IPS-15b (cell line): ENCODE data around the gene DNAJB13.

Source experiments
- H3K27me3 ChIP-seq: one replicate; pipeline ENCODE4 v1.6.1; 2013; ENCODE audit warnings: low read length; ENCODE audit not compliant: control insufficient read depth, insufficient read depth
- H3K36me3 ChIP-seq: one replicate; pipeline ENCODE4 v1.6.1; 2013; ENCODE audit warnings: low read length; ENCODE audit not compliant: control insufficient read depth, insufficient read depth
- H3K4me1 ChIP-seq: one replicate; pipeline ENCODE4 v1.6.1; 2013; ENCODE audit warnings: mild to moderate bottlenecking, low read length; ENCODE audit not compliant: control insufficient read depth, insufficient read depth
- H3K4me3 ChIP-seq: one replicate; pipeline ENCODE4 v1.5.1; 2013; ENCODE audit warnings: low read depth, low read length
- H3K9ac ChIP-seq: one replicate; pipeline ENCODE4 v1.6.1; 2013; ENCODE audit warnings: low read depth, mild to moderate bottlenecking, low read length
- H3K9me3 ChIP-seq: one replicate; pipeline ENCODE4 v1.6.1; 2013; ENCODE audit warnings: mild to moderate bottlenecking, low read length; ENCODE audit not compliant: control insufficient read depth, insufficient read depth

Gene DNAJB13

DNA sequence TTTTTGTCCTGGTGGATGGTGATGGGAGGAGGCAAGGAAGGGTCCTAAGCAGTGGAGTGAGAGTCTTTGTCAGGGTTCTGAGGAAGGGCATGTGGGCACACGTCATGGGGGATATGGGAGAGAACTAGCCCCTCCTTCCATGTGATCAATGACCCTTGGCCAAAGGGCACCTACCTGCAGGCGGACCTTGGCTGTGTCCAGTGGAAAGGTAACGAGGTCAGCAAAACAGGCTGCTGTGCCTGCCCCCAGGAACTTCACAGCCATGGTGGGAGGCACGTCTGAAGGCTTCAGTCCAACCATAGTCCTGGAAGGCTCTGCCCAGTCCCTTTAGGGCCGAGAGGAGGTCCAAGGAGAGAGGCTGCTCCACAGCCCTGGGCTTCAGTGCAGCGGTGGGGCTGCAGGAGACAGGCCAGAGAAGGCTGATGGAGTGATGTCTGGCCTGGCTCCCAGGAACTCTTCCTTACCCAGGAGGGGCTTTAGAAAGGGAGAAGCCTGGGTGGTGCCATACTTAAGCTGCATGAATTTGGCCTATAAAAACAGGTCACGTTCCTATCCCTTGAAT lies 56.0 kb downstream of the DNAJB13 start:
- no peak overlapping the region for H3K4me3 ChIP-seq
- no peak overlapping the region for H3K9ac ChIP-seq

DNA sequence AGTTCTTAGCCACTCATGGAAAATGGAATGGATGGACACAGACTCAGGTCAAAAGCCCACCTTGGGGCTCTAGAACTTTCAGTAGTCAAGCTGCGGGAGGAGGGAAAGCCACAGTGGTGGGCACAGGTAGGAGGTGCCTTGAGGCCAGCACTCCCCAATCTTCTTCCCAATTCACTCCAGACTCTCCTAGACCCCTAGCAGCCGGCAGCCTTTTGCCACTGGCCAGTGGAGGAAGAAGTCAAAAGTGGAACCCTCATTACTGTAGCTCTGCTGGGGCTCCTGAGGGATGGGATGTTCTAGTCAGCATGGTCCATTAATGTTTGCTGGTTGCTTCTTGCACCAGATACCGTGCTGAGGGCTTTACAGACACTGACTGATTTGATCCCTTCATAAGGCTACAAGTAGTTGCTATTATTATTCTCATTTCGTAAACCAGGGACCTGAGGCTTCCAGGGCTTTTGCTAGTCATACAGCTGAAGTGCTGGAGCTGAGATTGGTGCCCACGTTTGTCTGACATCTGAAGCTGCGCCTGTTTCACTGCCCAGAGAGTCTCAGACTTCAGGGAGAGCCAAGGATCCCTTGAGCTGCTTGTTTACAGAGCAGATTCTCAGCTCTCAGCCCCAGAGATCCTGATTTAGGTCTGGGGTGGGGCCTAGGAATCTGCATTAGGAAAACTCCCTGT lies 57.0 kb downstream of the DNAJB13 start:
- H3K4me3 ChIP-seq = no peak overlapping the region
- no peaks in the 10 kb centered on the region for H3K27me3 ChIP-seq
- H3K36me3 ChIP-seq = peaks cover 4% of the 10 kb centered on the region
- H3K9ac ChIP-seq = no peak overlapping the region
- no peaks in the 10 kb centered on the region for H3K9me3 ChIP-seq
- no peaks in the 10 kb centered on the region for H3K4me1 ChIP-seq

More for the DNA sequence above, 56.0 kb downstream of the DNAJB13 start:
- Histone ChIP-seq H3K36me3 (peaks cover 4% of the 10 kb centered on the region), H3K27me3 (no peaks in the 10 kb centered on the region), H3K9me3 (no peaks in the 10 kb centered on the region), H3K4me1 (no peaks in the 10 kb centered on the region)

DNA sequence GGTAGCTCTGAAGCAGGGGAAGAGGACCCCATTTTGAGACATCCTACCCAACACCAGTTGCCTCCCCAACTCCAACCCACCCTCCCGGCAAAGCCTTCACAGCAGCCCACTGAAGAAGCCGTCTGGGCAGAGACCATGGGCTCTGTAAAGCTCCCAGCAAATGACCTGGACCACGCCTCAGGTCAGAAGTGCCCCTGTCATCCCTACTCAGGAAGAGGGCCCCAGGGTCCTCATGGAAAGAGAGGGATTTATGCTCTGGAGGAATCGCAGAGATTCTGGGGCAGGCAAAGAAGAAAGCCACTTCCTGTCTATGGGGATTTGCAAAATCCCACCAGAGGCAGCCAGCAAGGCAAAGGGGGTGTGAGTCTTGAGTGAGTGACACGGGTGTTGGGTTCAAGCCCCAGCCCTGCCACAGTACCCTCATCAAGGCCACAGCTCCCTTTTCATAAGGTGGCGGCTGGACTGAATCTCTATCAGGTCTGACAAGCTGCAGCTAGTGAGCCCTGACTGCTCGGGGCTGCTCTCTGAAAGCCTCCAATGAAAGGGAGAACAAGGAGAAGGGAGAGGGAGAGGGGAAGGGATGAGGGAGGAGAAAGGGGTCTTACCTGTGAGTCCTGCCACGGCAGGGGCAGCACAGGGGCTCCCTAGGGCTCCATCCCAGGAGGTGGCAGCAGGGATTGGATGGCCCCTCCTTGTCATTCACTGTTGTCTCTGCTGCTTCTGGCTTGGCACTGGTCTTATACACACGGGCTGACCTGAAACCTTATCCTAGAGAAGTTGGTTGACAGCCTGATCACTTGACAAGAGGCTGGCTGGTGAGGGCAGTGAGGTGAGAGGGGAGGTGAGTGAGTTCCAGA lies 57.8 kb downstream of the DNAJB13 start, which contains the start of gene UCP3:
TSS of gene UCP3 (minus strand) at position 713 of the 857 bp plus-strand sequence. CDS start 2,043 bp downstream, outside the sequence.
- no peaks in the 10 kb centered on the region for H3K9me3 ChIP-seq
- H3K4me1 ChIP-seq = no peaks in the 10 kb centered on the region
- no peak within 1 kb of the TSS for H3K4me3 ChIP-seq
- peaks cover 2% of the 10 kb centered on the region for H3K36me3 ChIP-seq
- H3K9ac ChIP-seq = no peak within 1 kb of the TSS
- no peaks in the 10 kb centered on the region for H3K27me3 ChIP-seq

DNA sequence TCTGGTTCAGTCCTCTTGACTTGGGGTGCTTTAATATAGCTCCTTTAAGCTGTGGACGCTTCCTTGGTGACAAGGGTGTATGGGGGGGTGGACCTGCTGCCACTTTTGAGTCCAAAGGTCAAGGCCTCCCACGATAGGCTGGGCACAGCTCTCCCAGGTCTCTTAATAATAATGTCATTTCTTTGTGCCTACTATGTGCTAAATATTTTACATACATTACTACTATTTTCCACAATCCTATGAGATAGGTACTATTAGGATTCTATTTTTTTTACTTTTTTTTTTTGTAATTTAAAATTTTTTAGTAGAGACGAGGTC lies 58.4 kb downstream of the DNAJB13 start:
- no peaks in the 10 kb centered on the region for H3K4me1 ChIP-seq
- no peak overlapping the region for H3K9ac ChIP-seq
- no peaks in the 10 kb centered on the region for H3K27me3 ChIP-seq
- H3K9me3 ChIP-seq = no peaks in the 10 kb centered on the region
- no peak overlapping the region for H3K4me3 ChIP-seq
- H3K36me3 ChIP-seq = no peaks in the 10 kb centered on the region

DNA sequence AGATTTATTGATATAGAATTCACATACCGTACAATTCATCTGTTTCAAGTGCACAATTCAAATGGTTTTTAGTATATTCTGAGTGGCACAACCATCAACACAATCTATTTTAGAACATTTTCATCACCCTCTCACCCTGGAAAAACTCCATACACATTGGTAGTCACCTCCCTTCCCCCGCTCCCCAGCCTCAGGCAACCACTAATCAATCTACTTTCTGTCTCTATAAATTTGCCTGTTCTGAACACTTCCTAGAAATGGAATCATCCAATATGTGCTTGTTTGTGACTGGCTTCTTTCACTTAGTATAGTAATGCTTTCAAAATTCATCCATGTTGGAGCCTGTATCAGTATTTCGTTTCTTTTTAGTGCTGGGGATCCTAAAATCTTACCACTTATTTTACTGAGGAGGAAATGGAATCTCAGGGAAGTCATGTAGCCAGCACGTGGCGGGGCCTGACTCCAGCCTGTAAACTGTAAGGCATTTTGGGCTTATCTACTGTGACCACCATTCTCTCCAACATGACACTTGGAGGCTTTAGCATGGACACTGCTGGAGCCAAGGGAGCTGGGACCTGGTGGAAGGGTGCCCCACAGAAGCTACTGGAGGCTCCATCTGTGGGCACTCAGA lies 59.0 kb downstream of the DNAJB13 start:
- Histone ChIP-seq H3K9ac (no peak overlapping the region), H3K9me3 (no peaks in the 10 kb centered on the region), H3K4me3 (no peak overlapping the region), H3K4me1 (no peaks in the 10 kb centered on the region), H3K36me3 (no peaks in the 10 kb centered on the region), H3K27me3 (no peaks in the 10 kb centered on the region)

DNA sequence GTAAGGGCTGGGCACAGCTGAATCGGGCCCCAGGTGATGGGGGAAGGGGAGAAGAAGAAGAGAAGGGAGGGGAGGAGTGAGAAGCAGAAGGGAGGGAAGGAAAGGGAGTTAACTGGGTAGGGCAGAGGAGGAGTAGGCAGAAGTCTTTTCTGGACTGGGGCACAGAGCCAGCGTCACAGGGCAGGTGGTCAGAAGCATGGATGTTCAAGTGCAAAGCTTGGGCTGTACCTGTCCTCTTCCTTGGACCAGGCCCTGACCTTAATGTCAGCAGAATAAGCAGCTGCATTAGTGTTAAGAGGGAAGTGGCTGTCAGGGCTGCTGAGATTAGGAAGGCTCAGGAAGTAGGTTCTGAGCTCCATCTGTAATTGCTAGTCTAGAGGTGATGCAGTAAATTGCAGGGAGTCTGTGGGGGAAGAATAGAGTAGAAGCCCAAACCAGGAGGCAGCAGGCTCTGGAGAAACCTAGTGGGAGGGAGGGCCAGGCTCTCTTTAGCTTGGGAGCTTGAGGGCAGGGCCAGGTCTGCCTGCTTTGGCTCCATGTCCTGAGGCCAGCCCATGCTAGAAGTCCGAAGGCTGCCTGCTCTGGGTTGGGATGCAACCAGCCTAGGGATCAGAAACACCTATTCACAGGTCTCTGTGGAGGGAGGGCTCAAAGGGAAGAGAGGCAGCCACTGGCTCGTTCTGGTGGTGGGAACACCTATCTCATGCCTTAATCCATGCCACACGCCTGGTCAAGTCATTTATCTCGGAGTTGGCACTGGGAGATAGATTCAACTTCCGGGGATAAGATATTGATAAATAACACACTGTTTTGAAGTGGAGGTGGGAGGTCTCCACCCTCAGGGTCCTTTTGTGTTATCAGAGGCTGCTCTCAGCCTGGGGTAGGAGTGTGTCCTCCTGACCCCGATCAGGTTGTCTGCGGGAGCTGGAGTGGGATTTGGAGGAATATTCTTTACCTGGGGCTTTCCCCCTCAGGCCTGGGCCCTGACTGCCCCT lies 59.8 kb downstream of the DNAJB13 start:
- no peaks in the 10 kb centered on the region for H3K9me3 ChIP-seq

DNA sequence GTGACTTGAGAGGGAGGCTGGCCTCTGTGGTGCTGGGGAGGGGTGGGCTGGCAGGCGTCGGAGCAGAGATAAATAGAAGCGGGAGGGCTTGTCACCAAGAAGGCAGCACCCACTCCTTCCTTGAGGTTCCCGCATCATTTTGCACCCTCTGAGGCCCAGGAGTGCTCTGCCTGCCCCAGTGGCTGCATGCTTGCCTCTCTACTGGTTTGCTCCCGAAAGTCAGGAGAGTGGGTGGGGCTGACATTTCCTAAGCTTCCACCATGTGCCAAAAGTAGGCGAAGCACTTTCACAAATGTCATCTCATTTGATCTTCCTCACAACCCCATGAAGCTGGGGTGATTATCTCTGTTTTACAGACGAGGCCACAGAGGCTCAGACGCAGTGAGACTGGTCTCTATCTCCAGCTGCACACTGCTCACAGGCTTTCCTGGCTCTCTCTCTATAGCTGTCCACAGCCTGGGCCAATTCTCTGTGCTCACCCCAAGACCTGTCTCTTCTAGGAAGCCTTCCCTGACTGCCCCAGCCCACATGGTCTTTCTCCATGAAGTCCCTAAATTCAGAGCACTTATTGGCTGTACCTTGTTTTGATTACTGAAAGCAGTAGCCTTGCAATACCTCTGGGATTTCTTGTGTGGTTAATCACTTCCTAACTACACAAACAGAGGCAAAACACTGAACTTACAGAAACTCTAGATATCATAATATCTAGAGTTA lies 60.7 kb downstream of the DNAJB13 start:
- Histone ChIP-seq H3K4me1 (no peaks in the 10 kb centered on the region), H3K27me3 (no peaks in the 10 kb centered on the region), H3K9me3 (no peaks in the 10 kb centered on the region), H3K36me3 (peaks cover 2% of the 10 kb centered on the region), H3K4me3 (no peak overlapping the region), H3K9ac (no peak overlapping the region)

More for the DNA sequence above, 59.8 kb downstream of the DNAJB13 start:
- H3K27me3 ChIP-seq = no peaks in the 10 kb centered on the region
- H3K4me1 ChIP-seq = no peaks in the 10 kb centered on the region
- H3K9ac ChIP-seq = no peak overlapping the region
- H3K4me3 ChIP-seq = no peak overlapping the region
- H3K36me3 ChIP-seq = no peaks in the 10 kb centered on the region

DNA sequence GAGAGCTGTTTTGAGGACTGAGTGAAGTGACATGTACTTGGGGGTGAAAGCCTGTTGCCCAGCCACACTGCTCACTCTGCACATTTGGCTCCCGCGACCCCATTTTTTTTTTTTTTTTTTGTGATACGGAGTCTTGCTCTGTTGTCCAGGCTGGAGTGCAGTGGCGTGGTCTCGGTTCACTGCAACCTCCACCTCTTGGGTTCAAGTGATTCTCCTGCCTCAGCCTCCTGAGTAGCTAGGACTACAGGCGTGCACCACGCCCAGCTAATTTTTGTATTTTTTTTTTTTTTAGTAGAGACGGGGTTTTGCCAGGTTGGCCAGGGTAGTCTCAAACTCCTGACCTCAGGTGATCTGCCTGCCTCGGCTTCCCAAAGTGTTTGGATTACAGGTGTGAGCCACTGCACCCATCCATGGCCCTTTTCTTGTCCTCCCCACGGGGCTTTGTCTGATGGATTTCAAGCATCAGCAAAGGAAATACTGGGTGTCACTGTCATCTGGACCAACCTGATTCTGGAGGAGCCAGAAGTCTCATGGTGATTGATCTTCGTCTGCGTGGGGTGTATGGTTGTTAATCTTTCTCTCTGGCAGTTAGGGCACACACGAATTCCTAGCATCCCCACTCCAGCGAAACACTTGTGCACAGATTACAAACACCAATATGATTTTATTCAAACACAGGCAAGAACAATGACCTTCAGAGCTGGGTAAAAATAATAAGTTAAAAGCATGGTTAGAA lies 61.4 kb downstream of the DNAJB13 start:
- no peak overlapping the region for H3K9ac ChIP-seq

DNA sequence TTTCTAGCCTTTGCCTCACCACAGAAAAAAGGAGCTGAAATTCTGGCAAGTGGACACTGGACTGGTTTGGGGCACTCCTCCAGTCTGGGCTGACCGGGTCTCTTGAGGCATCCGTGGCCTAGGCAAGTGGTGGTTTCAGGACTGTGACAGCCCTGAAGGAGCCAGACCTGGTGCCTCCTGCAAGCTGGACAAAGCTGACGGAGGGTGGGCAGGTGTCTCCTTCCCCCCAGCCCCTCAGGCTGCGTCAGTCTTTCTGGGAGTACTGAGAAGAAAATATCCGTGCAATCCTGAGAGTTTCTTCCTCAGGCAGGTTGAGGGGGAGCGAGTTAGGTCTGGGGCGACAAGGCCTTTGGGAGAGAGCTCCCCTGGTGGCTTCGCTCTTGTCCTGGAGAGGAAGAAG lies 62.3 kb downstream of the DNAJB13 start:
- Histone ChIP-seq H3K4me3 (no peak overlapping the region), H3K9me3 (no peaks in the 10 kb centered on the region), H3K27me3 (no peaks in the 10 kb centered on the region), H3K9ac (no peak overlapping the region), H3K4me1 (no peaks in the 10 kb centered on the region), H3K36me3 (peaks cover 2% of the 10 kb centered on the region)

More for the DNA sequence above, 61.4 kb downstream of the DNAJB13 start:
- Histone ChIP-seq H3K27me3 (no peaks in the 10 kb centered on the region), H3K36me3 (peaks cover 2% of the 10 kb centered on the region), H3K9me3 (no peaks in the 10 kb centered on the region), H3K4me1 (no peaks in the 10 kb centered on the region), H3K4me3 (no peak overlapping the region)

DNA sequence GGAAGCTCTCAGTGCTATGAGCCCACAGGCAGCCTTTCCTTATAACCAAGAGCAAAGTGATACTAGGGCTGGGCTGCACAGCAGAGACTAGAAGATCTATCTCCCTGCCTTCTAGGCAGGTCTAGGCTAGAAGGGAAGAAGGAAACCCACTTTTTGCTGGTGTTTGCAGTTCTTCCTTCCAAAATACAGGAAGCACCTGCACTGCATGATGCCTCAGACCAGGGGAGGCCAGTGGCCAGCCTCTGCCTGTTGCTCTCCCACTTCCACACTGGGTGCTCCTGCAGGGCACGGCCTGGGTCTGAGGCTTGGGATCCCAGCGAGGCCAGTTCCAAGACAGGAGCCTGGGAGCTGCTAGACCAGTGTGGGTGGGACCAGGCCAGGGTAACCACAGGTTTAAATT lies 64.1 kb downstream of the DNAJB13 start:
- no peak overlapping the region for H3K4me3 ChIP-seq
- no peaks in the 10 kb centered on the region for H3K9me3 ChIP-seq
- H3K9ac ChIP-seq = no peak overlapping the region

More for the DNA sequence above, 64.1 kb downstream of the DNAJB13 start:
- Histone ChIP-seq H3K4me1 (no peaks in the 10 kb centered on the region), H3K27me3 (no peaks in the 10 kb centered on the region), H3K36me3 (peaks cover 2% of the 10 kb centered on the region)
